Measurements from ENCODE around the gene PDLIM5. TPM values are rescaled to one million over a fixed set of nuclear protein-coding genes. Genes with fewer than 3 reads are reported as not detected.

The PDLIM5 gene
- polyA plus RNA-seq, 1 donor (not counting 4 experiments of a cell fraction or from before 2014, with no cell fraction given): 112 TPM

DNA sequence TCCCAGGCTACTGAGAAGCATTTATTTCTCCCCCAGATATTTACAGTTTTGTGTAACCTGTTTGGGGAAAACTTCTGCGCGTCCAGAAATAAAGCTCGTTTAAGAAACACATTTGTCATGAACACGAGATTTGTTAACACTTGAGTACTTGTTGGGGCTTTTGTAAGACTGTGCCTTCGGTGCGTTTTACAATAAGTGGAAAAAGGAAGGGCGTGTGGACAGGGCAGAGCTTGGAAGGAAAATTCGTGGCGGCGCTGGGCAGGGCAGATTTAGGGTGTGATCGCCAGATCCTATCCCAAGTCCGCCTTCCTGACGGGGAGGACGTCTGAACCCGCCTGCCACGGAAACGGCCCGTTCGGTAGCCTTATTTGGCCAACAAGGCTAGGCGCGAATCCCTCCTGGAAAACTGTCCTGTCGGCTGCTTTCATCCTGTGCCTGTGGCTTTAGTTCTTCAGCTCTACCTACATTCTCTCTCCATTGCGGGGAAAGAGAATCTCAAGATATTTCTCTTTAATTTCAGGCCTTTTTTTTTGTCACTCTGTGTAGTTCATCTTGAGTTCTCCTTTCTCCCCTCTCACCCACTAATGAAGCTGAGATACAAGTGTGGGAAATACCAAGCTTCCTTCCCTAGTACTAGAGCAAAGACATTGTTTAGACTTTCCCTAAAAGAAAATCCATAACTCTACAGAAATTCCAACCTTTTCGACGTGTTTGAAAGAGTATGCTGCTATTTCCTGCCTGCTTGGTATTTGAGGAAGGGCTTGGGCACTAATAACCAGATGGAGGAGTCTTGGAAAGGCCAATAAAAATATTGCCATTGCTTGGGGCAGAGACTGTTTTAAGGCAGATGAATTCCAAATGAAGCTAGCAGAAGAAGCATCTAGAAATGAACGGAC, 982 bp downstream of the PDLIM5 start:
- peaks cover 2% of the 10 kb centered on the region for H3K9me1 ChIP-seq (ENCODE audit: control insufficient read depth, extremely low read depth, insufficient read depth, low read length)
- peak overlapping the region; percentile 89 for H3K9ac ChIP-seq (ENCODE audit: control insufficient read depth, extremely low read depth, insufficient read depth, low read length)
- peaks cover 59% of the 10 kb centered on the region for H3K79me2 ChIP-seq (ENCODE audit: control insufficient read depth, insufficient read depth, low read length)
- H3K4me2 ChIP-seq (ENCODE audit: control insufficient read depth, extremely low read depth, insufficient read depth, low read depth, low read length): peak overlapping the region; percentile 55
- DNase-seq (ENCODE audit: low read depth, low spot score): no peak
- no peaks in the 10 kb centered on the region for H3K9me3 ChIP-seq (ENCODE audit: control insufficient read depth, low read depth, low read length)
- H3K4me1 ChIP-seq (ENCODE audit: control insufficient read depth, extremely low read depth, insufficient read depth, low read length): peaks cover 29% of the 10 kb centered on the region
- no peaks in the 10 kb centered on the region for H4K20me1 ChIP-seq (ENCODE audit: control insufficient read depth, extremely low read depth, insufficient read depth, low read length)
- FAIRE-seq: peak; percentile 94
- TF ChIP-seq, protein P1, sequence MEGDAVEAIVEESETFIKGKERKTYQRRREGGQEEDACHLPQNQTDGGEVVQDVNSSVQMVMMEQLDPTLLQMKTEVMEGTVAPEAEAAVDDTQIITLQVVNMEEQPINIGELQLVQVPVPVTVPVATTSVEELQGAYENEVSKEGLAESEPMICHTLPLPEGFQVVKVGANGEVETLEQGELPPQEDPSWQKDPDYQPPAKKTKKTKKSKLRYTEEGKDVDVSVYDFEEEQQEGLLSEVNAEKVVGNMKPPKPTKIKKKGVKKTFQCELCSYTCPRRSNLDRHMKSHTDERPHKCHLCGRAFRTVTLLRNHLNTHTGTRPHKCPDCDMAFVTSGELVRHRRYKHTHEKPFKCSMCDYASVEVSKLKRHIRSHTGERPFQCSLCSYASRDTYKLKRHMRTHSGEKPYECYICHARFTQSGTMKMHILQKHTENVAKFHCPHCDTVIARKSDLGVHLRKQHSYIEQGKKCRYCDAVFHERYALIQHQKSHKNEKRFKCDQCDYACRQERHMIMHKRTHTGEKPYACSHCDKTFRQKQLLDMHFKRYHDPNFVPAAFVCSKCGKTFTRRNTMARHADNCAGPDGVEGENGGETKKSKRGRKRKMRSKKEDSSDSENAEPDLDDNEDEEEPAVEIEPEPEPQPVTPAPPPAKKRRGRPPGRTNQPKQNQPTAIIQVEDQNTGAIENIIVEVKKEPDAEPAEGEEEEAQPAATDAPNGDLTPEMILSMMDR (optimal IDR thresholded peaks at IDR 0.05 in 1 of 3, IDR thresholded peaks at IDR 0.05 in 1 of 3, conservative IDR thresholded peaks at IDR 0.05 in 1 of 3; ENCODE audit: extremely low read depth in 1 of 3, insufficient read depth in 2 of 3, low read length in 3 of 3): no peak
- no peak for TF ChIP-seq EZH2 (IDR thresholded peaks at IDR 0.05; ENCODE audit: low read length)
- peak overlapping the region; percentile 64 for H2AFZ ChIP-seq (ENCODE audit: control insufficient read depth, low read length)
- peaks cover 0 to 10% of the 10 kb centered on the region in 2 experiments for H3K36me3 ChIP-seq (ENCODE audit: control insufficient read depth in 2 of 2, extremely low read depth in 1 of 2, insufficient read depth in 2 of 2, low read length in 2 of 2)
- H3K4me3 ChIP-seq (ENCODE audit: control insufficient read depth in 2 of 3, extremely low read depth in 1 of 3, insufficient read depth in 2 of 3, low read depth in 1 of 3, low read length in 3 of 3): peak overlapping the region; percentile 92 to 97 (median 96)
- dilution Hi-C loops (cut with MboI; ENCODE audit: extremely low pct_ligation_motif_present, low sequenced_read_pairs): no loop called here
- no peaks in the 10 kb centered on the region for H3K27me3 ChIP-seq (ENCODE audit: control insufficient read depth, extremely low read depth, insufficient read depth, low read length)
- peak overlapping the region; percentile 92 for H3K27ac ChIP-seq (ENCODE audit: control insufficient read depth, insufficient read depth, low read length)

DNA sequence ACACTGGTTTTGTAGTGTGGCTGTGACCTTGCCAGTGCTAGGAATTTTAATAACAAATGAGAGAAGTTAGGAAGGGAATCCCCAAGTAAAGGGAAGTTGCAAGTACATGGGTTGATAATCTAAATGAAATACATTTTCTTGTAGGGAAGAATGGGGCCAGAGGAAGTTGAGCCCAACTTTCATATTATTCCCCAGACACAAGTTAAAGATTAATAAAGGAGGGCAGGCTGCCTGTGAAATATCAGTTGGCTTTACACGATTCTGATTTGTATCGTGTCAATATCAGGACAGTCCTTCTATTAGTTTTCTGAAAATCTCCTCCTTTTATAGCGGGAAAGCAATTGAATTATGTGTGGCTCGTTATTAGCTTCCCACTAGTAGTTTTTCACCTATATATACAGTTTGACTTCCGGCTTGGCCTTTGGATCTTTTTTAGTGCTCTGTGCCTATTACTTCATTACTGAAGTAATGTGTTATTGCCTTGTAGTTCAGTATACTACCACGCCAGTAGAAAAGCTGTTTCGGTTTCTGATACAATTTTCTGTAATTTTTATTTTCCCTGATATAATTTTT, 1.7 kb downstream of the PDLIM5 start:
- Histone ChIP-seq H2AFZ (ENCODE audit: control insufficient read depth, low read length) (no peak overlapping the region), H3K4me3 (ENCODE audit: control insufficient read depth in 2 of 3, extremely low read depth in 1 of 3, insufficient read depth in 2 of 3, low read depth in 1 of 3, low read length in 3 of 3) (peak overlapping the region; percentile 92 to 97 (median 96)), H3K9me1 (ENCODE audit: control insufficient read depth, extremely low read depth, insufficient read depth, low read length) (peaks cover 2% of the 10 kb centered on the region), H3K9ac (ENCODE audit: control insufficient read depth, extremely low read depth, insufficient read depth, low read length) (peak overlapping the region; percentile 89), H3K4me1 (ENCODE audit: control insufficient read depth, extremely low read depth, insufficient read depth, low read length) (peaks cover 25% of the 10 kb centered on the region), H3K36me3 (ENCODE audit: control insufficient read depth in 2 of 2, extremely low read depth in 1 of 2, insufficient read depth in 2 of 2, low read length in 2 of 2) (peaks cover 1 to 12% of the 10 kb centered on the region in 2 experiments), H3K27ac (ENCODE audit: control insufficient read depth, insufficient read depth, low read length) (peak overlapping the region; percentile 92), H3K9me3 (ENCODE audit: control insufficient read depth, low read depth, low read length) (no peaks in the 10 kb centered on the region), H3K79me2 (ENCODE audit: control insufficient read depth, insufficient read depth, low read length) (peaks cover 65% of the 10 kb centered on the region), H4K20me1 (ENCODE audit: control insufficient read depth, extremely low read depth, insufficient read depth, low read length) (no peaks in the 10 kb centered on the region), H3K27me3 (ENCODE audit: control insufficient read depth, extremely low read depth, insufficient read depth, low read length) (no peaks in the 10 kb centered on the region), H3K4me2 (ENCODE audit: control insufficient read depth, extremely low read depth, insufficient read depth, low read depth, low read length) (peak overlapping the region; percentile 55)
- no peak for DNase-seq (ENCODE audit: low read depth, low spot score)
- dilution Hi-C loops (cut with MboI; ENCODE audit: extremely low pct_ligation_motif_present, low sequenced_read_pairs): no loop called here
- TF ChIP-seq, protein P1 (optimal IDR thresholded peaks at IDR 0.05 in 1 of 3, IDR thresholded peaks at IDR 0.05 in 1 of 3, conservative IDR thresholded peaks at IDR 0.05 in 1 of 3; ENCODE audit: extremely low read depth in 1 of 3, insufficient read depth in 2 of 3, low read length in 3 of 3): no peak
- no peak for TF ChIP-seq EZH2 (IDR thresholded peaks at IDR 0.05; ENCODE audit: low read length)
- peak; percentile 48 for FAIRE-seq
